GM21723 (cell line): Measurements from ENCODE around the gene HECW1.
"Not testable (repeated sequence)": the region's sequence is repeated elsewhere in the genome, so short reads cannot be mapped to it uniquely, and the experiment has no call there.

Source experiments
- ATAC-seq: cut with Tn5 transposase; IDR thresholded peaks from one replicate; pipeline ENCODE4 v1.9.1; 2021; ENCODE audit warnings: mild to moderate bottlenecking, moderate library complexity; ENCODE audit not compliant: unreplicated experiment

Gene HECW1

GRCh38 chr7:43201912-43202311 lies 89.5 kb downstream of the HECW1 start:
- ATAC-seq: no peak

GRCh38 chr7:43204081-43204480 lies 91.6 kb downstream of the HECW1 start:
- ATAC-seq: no peak

- ATAC-seq: no peak
These were observed 92.8 kb downstream of the HECW1 start for GRCh38 chr7:43205171-43205795.

GRCh38 chr7:43208242-43208641 lies 95.8 kb downstream of the HECW1 start:
- no peak for ATAC-seq

- not testable (repeated sequence) for ATAC-seq
These were observed 98.1 kb downstream of the HECW1 start for GRCh38 chr7:43210539-43210938.

GRCh38 chr7:43211286-43211685 lies 98.8 kb downstream of the HECW1 start:
- ATAC-seq: no peak

- ATAC-seq: no peak
These were observed 99.2 kb downstream of the HECW1 start for GRCh38 chr7:43211693-43212092.

GRCh38 chr7:43212921-43213320 lies 100.5 kb downstream of the HECW1 start:
- no peak for ATAC-seq

GRCh38 chr7:43215061-43215460 lies 102.6 kb downstream of the HECW1 start:
- no peak for ATAC-seq

- no peak for ATAC-seq
These were observed 104.6 kb downstream of the HECW1 start for GRCh38 chr7:43217055-43217454.

GRCh38 chr7:43218901-43219300 lies 106.5 kb downstream of the HECW1 start:
- ATAC-seq: not testable (repeated sequence)

- no peak for ATAC-seq
These were observed 107.8 kb downstream of the HECW1 start for GRCh38 chr7:43220250-43220649.

- no peak for ATAC-seq
These were observed 108.3 kb downstream of the HECW1 start for GRCh38 chr7:43220742-43221141.

- no peak for ATAC-seq
These were observed 117.4 kb downstream of the HECW1 start for GRCh38 chr7:43229801-43230200.

- ATAC-seq: no peak
These were observed 119.9 kb downstream of the HECW1 start for GRCh38 chr7:43232366-43232765.

GRCh38 chr7:43234073-43234472 lies 121.6 kb downstream of the HECW1 start:
- no peak for ATAC-seq

- no peak for ATAC-seq
These were observed 122.5 kb downstream of the HECW1 start for GRCh38 chr7:43234968-43235367.

- ATAC-seq: no peak
These were observed 128.1 kb downstream of the HECW1 start for GRCh38 chr7:43240565-43240964.

GRCh38 chr7:43242628-43243255 lies 130.3 kb downstream of the HECW1 start:
- no peak for ATAC-seq

GRCh38 chr7:43244232-43244631 lies 131.8 kb downstream of the HECW1 start:
- ATAC-seq: no peak

GRCh38 chr7:43244784-43245183 lies 132.3 kb downstream of the HECW1 start:
- ATAC-seq: no peak

GRCh38 chr7:43247757-43248156 lies 135.3 kb downstream of the HECW1 start:
- no peak for ATAC-seq

- no peak for ATAC-seq
These were observed 136.1 kb downstream of the HECW1 start for GRCh38 chr7:43248553-43248952.
